Mesenchymal stem cell (in vitro differentiated cells and primary cell): ENCODE measurements around the gene NELFB.

Source experiments
- DNase-seq: peaks from one replicate; pipeline ENCODE4 v3.0.0-alpha.2; 2013
- H2AFZ ChIP-seq: one replicate; pipeline ENCODE4 v1.6.1; 2013; ENCODE audit warnings: low read depth, mild to moderate bottlenecking, control low read depth, inconsistent platforms, low read length, moderate library complexity
- H2AK5ac ChIP-seq: 2 replicates; pipeline ENCODE4 v1.6.1; 2013; ENCODE audit warnings: low read length, moderate library complexity, mild to moderate bottlenecking, inconsistent platforms; ENCODE audit not compliant: severe bottlenecking
- H2BK120ac ChIP-seq: one replicate; pipeline ENCODE4 v1.6.1; 2013; ENCODE audit warnings: low read depth, mild to moderate bottlenecking, inconsistent platforms, low read length, moderate library complexity
- H2BK12ac ChIP-seq, 2 experiments: one replicate each; pipeline ENCODE4 v1.6.1; 2013; ENCODE audit warnings: inconsistent platforms in 2 of 2, low read length in 2 of 2, mild to moderate bottlenecking in 2 of 2, moderate library complexity in 2 of 2, control low read depth in 1 of 2
- H2BK15ac ChIP-seq: one replicate; pipeline ENCODE4 v1.6.1; 2013; ENCODE audit warnings: mild to moderate bottlenecking, low read depth, inconsistent platforms; ENCODE audit not compliant: poor library complexity, severe bottlenecking
- H2BK5ac ChIP-seq: 2 replicates; pipeline ENCODE4 v1.6.1; 2013; ENCODE audit warnings: low read depth, mild to moderate bottlenecking, low read length, control low read depth, inconsistent platforms; ENCODE audit not compliant: poor library complexity, severe bottlenecking
- H3K14ac ChIP-seq, 2 experiments: one replicate each; pipeline ENCODE4 v1.6.1; 2013; ENCODE audit warnings: inconsistent platforms in 2 of 2, low read length in 2 of 2, control low read depth in 1 of 2, mild to moderate bottlenecking in 1 of 2, moderate library complexity in 1 of 2
- H3K18ac ChIP-seq, 2 experiments: one replicate each; pipeline ENCODE4 v1.6.1; 2013; ENCODE audit warnings: inconsistent platforms in 2 of 2, low read length in 2 of 2, control low read depth in 1 of 2, low read depth in 1 of 2, mild to moderate bottlenecking in 1 of 2
- H3K23ac ChIP-seq, 2 experiments: one replicate each; pipeline ENCODE4 v1.6.1; 2013; ENCODE audit warnings: inconsistent platforms in 2 of 2, low read length in 2 of 2, mild to moderate bottlenecking in 2 of 2, moderate library complexity in 2 of 2, control low read depth in 1 of 2
- H3K27ac ChIP-seq: 2 replicates; pipeline ENCODE4 v1.5.1; 2013; ENCODE audit warnings: mild to moderate bottlenecking, moderate library complexity, low read length, control low read depth, inconsistent platforms; ENCODE audit not compliant: poor library complexity, severe bottlenecking
- H3K27me3 ChIP-seq, 2 experiments: 2 replicates each; pipeline versions ENCODE4 v1.6.1 to v1.7.0; 2013; ENCODE audit warnings: low read length in 2 of 2, mild to moderate bottlenecking in 2 of 2, moderate library complexity in 2 of 2, control low read depth in 1 of 2, inconsistent platforms in 1 of 2; ENCODE audit not compliant: control insufficient read depth in 1 of 2, insufficient read depth in 1 of 2
- H3K36me3 ChIP-seq, 2 experiments: 2 replicates each; pipeline versions ENCODE4 v1.6.1 to v1.7.0; 2013; ENCODE audit warnings: low read length in 2 of 2, control low read depth in 1 of 2, inconsistent platforms in 1 of 2, low read depth in 1 of 2, mild to moderate bottlenecking in 1 of 2; ENCODE audit not compliant: insufficient read depth in 2 of 2, control insufficient read depth in 1 of 2
- H3K4ac ChIP-seq, 2 experiments: one replicate each; pipeline ENCODE4 v1.6.1; 2013; ENCODE audit warnings: inconsistent platforms in 2 of 2, low read length in 2 of 2, mild to moderate bottlenecking in 2 of 2, moderate library complexity in 2 of 2, control low read depth in 1 of 2, low read depth in 1 of 2
- H3K4me1 ChIP-seq: 2 replicates; pipeline ENCODE4 v1.6.1; 2013; ENCODE audit warnings: low read depth, low read length, control low read depth; ENCODE audit not compliant: control insufficient read depth, insufficient read depth
- H3K4me2 ChIP-seq: 2 replicates; pipeline ENCODE4 v1.6.1; 2013; ENCODE audit warnings: low read length, mild to moderate bottlenecking, inconsistent platforms; ENCODE audit not compliant: poor library complexity, severe bottlenecking
- H3K4me3 ChIP-seq, 2 experiments: 2 replicates each; pipeline versions ENCODE4 v1.5.1 to v1.7.0; 2013; ENCODE audit warnings: low read length in 2 of 2, mild to moderate bottlenecking in 2 of 2, control low read depth in 1 of 2, low read depth in 1 of 2; ENCODE audit not compliant: insufficient read depth in 1 of 2
- H3K79me1 ChIP-seq: replicated peaks from 2 replicates; pipeline ENCODE4 v1.6.1; 2013; ENCODE audit warnings: mild to moderate bottlenecking, control low read depth, low read length, inconsistent platforms; ENCODE audit not compliant: poor library complexity, severe bottlenecking
- H3K9ac ChIP-seq: 2 replicates; pipeline ENCODE4 v1.7.0; 2013; ENCODE audit warnings: mild to moderate bottlenecking, low read length, moderate library complexity
- H3K9me3 ChIP-seq: 2 replicates; pipeline ENCODE4 v1.7.0; 2013; ENCODE audit warnings: mild to moderate bottlenecking, low read length; ENCODE audit not compliant: control insufficient read depth
- H4K8ac ChIP-seq: one replicate; pipeline ENCODE4 v1.6.1; 2013; ENCODE audit warnings: inconsistent platforms, mild to moderate bottlenecking, low read length, moderate library complexity
- H4K91ac ChIP-seq: one replicate; pipeline ENCODE4 v1.6.1; 2013; ENCODE audit warnings: mild to moderate bottlenecking, low read length, inconsistent platforms
- WGBS: methylation state at CpG from one replicate; pipeline ENCODE4 v1.1.7; 2013; ENCODE audit warnings: mixed read lengths; 5-methylcytosine and 5-hydroxymethylcytosine counted together

Gene NELFB

DNA sequence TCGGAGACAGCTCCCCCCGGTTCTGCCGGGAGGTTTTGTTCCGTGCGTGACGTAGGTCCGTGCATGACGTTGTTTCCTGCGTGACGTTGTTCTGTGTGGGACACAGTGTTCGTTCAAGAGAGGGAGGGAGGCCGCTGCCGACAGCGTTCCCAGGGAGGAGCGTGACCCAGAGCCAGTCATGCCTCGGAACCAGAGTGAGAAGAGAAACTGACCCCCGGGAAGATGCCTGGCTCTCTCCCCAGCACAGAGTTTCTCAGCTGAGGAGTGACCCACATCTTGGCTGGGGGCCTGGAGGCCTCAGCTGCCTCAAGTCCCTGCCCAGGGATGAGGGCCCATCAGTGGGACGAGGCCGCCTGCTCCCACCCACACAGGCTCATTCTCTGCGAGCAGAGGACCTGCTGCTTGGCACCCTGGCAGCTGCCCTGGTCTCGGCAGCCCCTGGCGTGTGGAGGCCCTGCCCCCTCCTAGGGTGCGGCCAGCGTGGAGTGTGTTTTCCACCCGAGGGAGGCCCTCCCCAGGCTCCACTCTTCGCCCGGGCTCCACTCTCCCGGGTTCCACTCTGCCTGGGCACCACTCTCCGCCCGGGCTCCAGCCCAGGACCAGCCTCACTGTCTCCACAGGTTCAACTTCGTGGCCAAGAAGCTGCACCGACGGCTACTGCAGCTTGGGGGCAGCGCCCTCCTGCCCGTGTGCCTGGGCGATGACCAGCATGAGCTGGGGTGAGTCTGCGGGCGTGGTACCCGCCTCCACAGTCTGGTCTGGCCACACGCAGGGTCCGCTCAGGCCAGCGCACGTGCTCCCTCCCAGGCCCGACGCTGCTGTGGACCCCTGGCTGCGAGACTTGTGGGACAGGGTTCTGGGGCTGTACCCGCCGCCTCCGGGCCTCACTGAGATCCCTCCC is 41.7 kb upstream of the NELFB start:
- H2AK5ac ChIP-seq: no peak overlapping the region
- peaks cover 7% of the 10 kb centered on the region for H3K79me1 ChIP-seq
- 96% methylated on average over 49 of the region's 49 CpGs for WGBS

DNA sequence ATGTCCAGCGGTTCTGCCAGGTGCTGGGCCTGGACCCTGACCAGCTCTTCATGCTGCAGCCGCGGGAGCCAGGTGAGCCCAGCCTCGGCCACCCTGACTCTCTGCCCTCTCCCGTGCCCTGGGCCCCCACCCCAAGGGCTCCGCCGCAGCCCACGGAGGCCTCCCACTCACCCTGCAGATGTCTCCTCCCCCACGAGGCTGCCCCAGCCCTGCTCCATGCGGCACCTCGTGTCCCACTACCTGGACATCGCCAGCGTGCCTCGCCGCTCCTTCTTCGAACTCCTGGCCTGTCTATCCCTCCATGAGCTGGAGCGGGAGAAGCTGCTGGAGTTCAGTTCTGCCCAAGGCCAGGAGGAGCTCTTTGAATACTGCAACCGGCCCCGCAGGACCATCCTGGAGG is 40.5 kb upstream of the NELFB start:
- Histone ChIP-seq H3K9me3 (no peaks in the 10 kb centered on the region), H3K27ac (no peak overlapping the region), H2BK120ac (no peak overlapping the region), H2BK5ac (no peak overlapping the region), H3K4me3 (no peak overlapping the region), H3K18ac (no peak overlapping the region), H2AFZ (no peak overlapping the region), H3K14ac (no peak overlapping the region), H4K8ac (no peak overlapping the region), H3K4ac (no peak overlapping the region), H3K4me2 (no peak overlapping the region), H3K4me1 (peaks cover 33% of the 10 kb centered on the region), H3K36me3 (peaks cover 5 to 70% of the 10 kb centered on the region in 2 experiments), H2BK12ac (no peak overlapping the region), H3K9ac (no peak overlapping the region), H3K23ac (no peak overlapping the region), H3K79me1 (peaks cover 3% of the 10 kb centered on the region), H2AK5ac (no peak overlapping the region), H2BK15ac (no peak overlapping the region), H3K27me3 (no peaks in the 10 kb centered on the region), H4K91ac (no peak overlapping the region)
- no peak for DNase-seq
- WGBS: 96% methylated on average over 19 of the region's 19 CpGs

More for the DNA sequence above, 41.7 kb upstream of the NELFB start:
- Histone ChIP-seq H2BK120ac (no peak overlapping the region), H2BK12ac (no peak overlapping the region), H3K9ac (no peak overlapping the region), H3K36me3 (peaks cover 11 to 83% of the 10 kb centered on the region in 2 experiments), H3K4ac (no peak overlapping the region), H4K91ac (no peak overlapping the region), H4K8ac (peak overlapping the region; percentile 10), H3K4me3 (no peak overlapping the region), H3K23ac (no peak overlapping the region), H3K14ac (no peak overlapping the region), H3K27me3 (no peaks in the 10 kb centered on the region), H2BK5ac (no peak overlapping the region), H2BK15ac (no peak overlapping the region), H3K4me1 (peaks cover 23% of the 10 kb centered on the region), H3K18ac (no peak overlapping the region), H3K4me2 (no peak overlapping the region), H2AFZ (no peak overlapping the region), H3K27ac (no peak overlapping the region), H3K9me3 (no peaks in the 10 kb centered on the region)
- no peak for DNase-seq

DNA sequence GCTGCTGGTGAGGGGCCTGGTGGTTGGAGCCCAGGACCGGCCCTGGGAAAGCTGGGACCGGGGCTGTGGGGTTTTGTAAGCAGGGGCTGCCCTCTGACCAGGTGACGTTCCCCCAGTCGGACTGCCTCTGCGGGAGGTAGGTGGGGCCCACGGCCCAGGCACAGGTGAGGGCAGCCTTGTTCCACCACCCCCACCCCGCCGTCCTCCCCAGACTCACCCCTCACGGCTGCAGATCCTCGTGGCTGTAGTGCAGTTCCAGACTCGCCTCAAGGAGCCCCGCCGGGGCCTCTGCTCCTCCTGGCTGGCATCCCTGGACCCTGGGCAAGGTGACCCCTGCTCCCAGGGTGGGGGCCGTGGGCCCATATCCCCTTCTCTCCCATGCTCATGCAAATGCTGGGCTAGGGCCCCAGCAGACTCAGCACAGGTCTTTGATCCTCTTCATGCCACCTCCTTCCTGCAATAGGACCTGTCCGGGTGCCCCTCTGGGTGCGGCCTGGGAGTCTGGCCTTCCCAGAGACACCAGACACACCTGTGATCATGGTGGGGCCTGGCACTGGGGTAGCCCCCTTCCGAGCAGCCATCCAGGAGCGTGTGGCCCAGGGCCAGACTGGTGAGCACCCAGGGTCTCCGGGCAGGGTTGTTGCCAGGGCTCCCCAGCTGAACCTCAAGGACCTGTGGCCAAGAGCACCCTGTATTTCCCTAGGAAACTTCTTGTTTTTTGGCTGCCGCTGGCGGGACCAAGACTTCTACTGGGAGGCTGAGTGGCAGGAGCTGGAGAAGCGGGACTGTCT is 39.7 kb upstream of the NELFB start:
- DNase-seq: no peak
- Histone ChIP-seq H4K91ac (no peak overlapping the region), H3K18ac (no peak overlapping the region), H3K4me1 (peaks cover 38% of the 10 kb centered on the region), H3K4ac (no peak overlapping the region), H3K4me3 (no peak overlapping the region), H3K4me2 (no peak overlapping the region), H3K27ac (no peak overlapping the region), H2AFZ (no peak overlapping the region), H3K79me1 (peaks cover 3% of the 10 kb centered on the region), H2BK12ac (no peak overlapping the region), H2BK5ac (no peak overlapping the region), H2BK15ac (no peak overlapping the region), H3K9ac (no peak overlapping the region), H2BK120ac (no peak overlapping the region), H3K36me3 (peaks cover 5 to 69% of the 10 kb centered on the region in 2 experiments), H4K8ac (no peak overlapping the region), H3K27me3 (no peaks in the 10 kb centered on the region), H2AK5ac (no peak overlapping the region), H3K9me3 (no peaks in the 10 kb centered on the region), H3K23ac (no peak overlapping the region), H3K14ac (no peak overlapping the region)
- WGBS: 97% methylated on average over 22 of the region's 22 CpGs
